H1 (cell line): ENCODE data around the gene PRKN. TPM values are rescaled to one million over a fixed set of nuclear protein-coding genes. Genes with fewer than 3 reads are reported as not detected.

Experiments
- CTCF ChIA-PET: fragments of 300-600 bp; sonication (Branson Sonifier 250); formaldehyde crosslinking; loops from one replicate; lab custom pipeline; 2021; ENCODE audit not compliant: partially characterized antibody; lab: Charles Lee
- POLR2A ChIA-PET: fragments of 300-600 bp; sonication (Branson Sonifier 250); formaldehyde crosslinking; loops from one replicate; lab custom pipeline; 2021; ENCODE audit warnings: inconsistent platforms; ENCODE audit not compliant: partially characterized antibody; lab: Charles Lee
- DNase-seq, 2 experiments: peaks; one replicate each; pipeline versions ENCODE4 v3.0.0 to v3.0.0-alpha.2; 2010 to 2022; ENCODE audit warnings: low spot score in 2 of 2, low read depth in 1 of 2, mixed read lengths in 1 of 2
- FAIRE-seq: peaks from 2 replicates; lab custom pipeline; 2011; peaks lifted over from hg19 to GRCh38; lab: Jason Lieb, UNC
- H2AFZ ChIP-seq: 2 replicates; pipeline ENCODE4 v1.8.1; 2012; ENCODE audit warnings: low read length, inconsistent platforms
- H2AK5ac ChIP-seq: 2 replicates; pipeline ENCODE4 v1.6.1; 2013; ENCODE audit warnings: low read depth, low read length
- H2BK120ac ChIP-seq: replicated peaks from 2 replicates; pipeline ENCODE3; 2013; ENCODE audit warnings: low read depth, low read length, inconsistent platforms
- H2BK12ac ChIP-seq: 2 replicates; pipeline ENCODE4 v1.6.1; 2013; ENCODE audit warnings: low read depth, low read length
- H2BK15ac ChIP-seq: 2 replicates; pipeline ENCODE4 v1.6.1; 2013; ENCODE audit warnings: low read length
- H2BK20ac ChIP-seq: 2 replicates; pipeline ENCODE4 v1.6.1; 2013; ENCODE audit warnings: low read length
- H2BK5ac ChIP-seq: 2 replicates; pipeline ENCODE4 v1.6.1; 2013; ENCODE audit warnings: low read depth, low read length
- H3K14ac ChIP-seq: 2 replicates; pipeline ENCODE4 v1.6.1; 2013; ENCODE audit warnings: inconsistent platforms; ENCODE audit not compliant: insufficient read length
- H3K18ac ChIP-seq: 2 replicates; pipeline ENCODE4 v1.6.1; 2013; ENCODE audit warnings: low read length; ENCODE audit errors: extremely low read depth
- H3K23ac ChIP-seq: 2 replicates; pipeline ENCODE4 v1.6.1; 2013; ENCODE audit warnings: inconsistent platforms; ENCODE audit not compliant: insufficient read length
- H3K23me2 ChIP-seq: 2 replicates; pipeline ENCODE4 v1.6.1; 2013; ENCODE audit warnings: low read depth, low read length
- H3K27ac ChIP-seq: 2 replicates; pipeline ENCODE4 v1.6.1; 2011; ENCODE audit warnings: low read depth, low read length, inconsistent platforms
- H3K27me3 ChIP-seq, 4 experiments: replicated peaks in 1 of 4; 1 replicate in 1 of 4; 2 replicates in 3 of 4; pipeline versions ENCODE4 v1.6.1 to v1.8.1; 2011 to 2013; ENCODE audit warnings: low read length in 3 of 4, mild to moderate bottlenecking in 3 of 4, inconsistent platforms in 2 of 4, mixed read lengths in 2 of 4, moderate library complexity in 1 of 4; ENCODE audit not compliant: control insufficient read depth in 3 of 4, insufficient read depth in 3 of 4; ENCODE audit errors: extremely low read depth in 1 of 4
- H3K36me3 ChIP-seq, 4 experiments: 2 replicates each; pipeline versions ENCODE4 v1.6.1 to v1.8.1; 2011 to 2013; ENCODE audit warnings: mild to moderate bottlenecking in 4 of 4, low read length in 3 of 4, moderate library complexity in 2 of 4, control low read depth in 1 of 4, inconsistent platforms in 1 of 4; ENCODE audit not compliant: insufficient read depth in 4 of 4, control insufficient read depth in 2 of 4
- H3K4ac ChIP-seq: replicated peaks from 2 replicates; pipeline ENCODE3; 2013; ENCODE audit warnings: low read length, low read depth, mixed read lengths, inconsistent platforms; ENCODE audit not compliant: insufficient read length
- H3K4me1 ChIP-seq, 4 experiments: replicated peaks in 1 of 4; 1 replicate in 1 of 4; 2 replicates in 3 of 4; pipeline versions ENCODE4 v1.6.1 to v1.8.1; 2011 to 2013; ENCODE audit warnings: low read length in 3 of 4, inconsistent platforms in 2 of 4, mixed read lengths in 1 of 4; ENCODE audit not compliant: insufficient read depth in 4 of 4, control insufficient read depth in 3 of 4
- H3K4me2 ChIP-seq, 2 experiments: 2 replicates each; pipeline versions ENCODE4 v1.6.1 to v1.8.1; 2011 to 2013; ENCODE audit warnings: low read depth in 2 of 2, low read length in 2 of 2, control low read depth in 1 of 2, inconsistent platforms in 1 of 2, mild to moderate bottlenecking in 1 of 2; ENCODE audit not compliant: insufficient read depth in 1 of 2
- H3K4me3 ChIP-seq, 4 experiments: fragments of 200-600, 300-600 bp in 1 of 4; sonication (generic), shearing (Covaris generic), sonication (Bioruptor Twin) in 1 of 4; 2 replicates each; pipeline versions ENCODE4 v1.5.1 to v1.8.1; 2011 to 2016; ENCODE audit warnings: low read length in 4 of 4, low read depth in 3 of 4, control low read depth in 2 of 4, inconsistent platforms in 2 of 4, mild to moderate bottlenecking in 2 of 4, mixed read lengths in 1 of 4, moderate library complexity in 1 of 4; ENCODE audit not compliant: insufficient read depth in 2 of 4; ENCODE audit errors: extremely low read depth in 1 of 4
- H3K56ac ChIP-seq: replicated peaks from 2 replicates; pipeline ENCODE3; 2013; ENCODE audit warnings: low read depth, mild to moderate bottlenecking, mixed read lengths, low read length, inconsistent platforms; ENCODE audit not compliant: insufficient read length
- H3K79me1 ChIP-seq: 2 replicates; pipeline ENCODE4 v1.6.1; 2013; ENCODE audit warnings: low read depth, low read length, control low read depth
- H3K79me2 ChIP-seq, 2 experiments: 2 replicates each; pipeline versions ENCODE4 v1.6.1 to v1.8.1; 2012 to 2013; ENCODE audit warnings: low read length in 2 of 2, mild to moderate bottlenecking in 2 of 2, inconsistent platforms in 1 of 2; ENCODE audit not compliant: insufficient read depth in 2 of 2, control insufficient read depth in 1 of 2
- H3K9ac ChIP-seq, 4 experiments: replicated peaks in 1 of 4; 1 replicate in 1 of 4; 2 replicates in 3 of 4; pipeline versions ENCODE4 v1.6.1 to v1.8.1; 2011 to 2013; ENCODE audit warnings: low read depth in 3 of 4, low read length in 3 of 4, control low read depth in 2 of 4, mild to moderate bottlenecking in 2 of 4, moderate library complexity in 2 of 4, inconsistent platforms in 1 of 4; ENCODE audit errors: extremely low read depth in 1 of 4
- H3K9me3 ChIP-seq, 2 experiments: 2 replicates each; pipeline versions ENCODE4 v1.6.1 to v1.8.1; 2012 to 2013; ENCODE audit warnings: mild to moderate bottlenecking in 2 of 2, moderate library complexity in 2 of 2, control low read depth in 1 of 2, inconsistent platforms in 1 of 2, low read depth in 1 of 2, low read length in 1 of 2, mixed read lengths in 1 of 2; ENCODE audit not compliant: insufficient read depth in 2 of 2
- H4K20me1 ChIP-seq, 2 experiments: replicated peaks in 1 of 2; 2 replicates each; pipeline versions ENCODE3 to v1.8.1; 2011 to 2013; ENCODE audit warnings: inconsistent platforms in 2 of 2, low read length in 2 of 2, mild to moderate bottlenecking in 1 of 2; ENCODE audit not compliant: insufficient read depth in 2 of 2, control insufficient read depth in 1 of 2
- H4K5ac ChIP-seq: 2 replicates; pipeline ENCODE4 v1.6.1; 2013; ENCODE audit warnings: low read length, low read depth, mixed read lengths, inconsistent platforms; ENCODE audit not compliant: insufficient read length
- H4K8ac ChIP-seq: 2 replicates; pipeline ENCODE4 v1.8.0; 2013; ENCODE audit warnings: mild to moderate bottlenecking, moderate library complexity, low read length, inconsistent platforms; ENCODE audit not compliant: insufficient read depth; ENCODE audit errors: extremely low read depth
- H4K91ac ChIP-seq: replicated peaks from 2 replicates; pipeline ENCODE3; 2013; ENCODE audit warnings: low read length, mixed read lengths, inconsistent platforms; ENCODE audit not compliant: insufficient read length
- ATF3 ChIP-seq: IDR thresholded peaks from 2 replicates; pipeline ENCODE4 v1.6.1; 2011; ENCODE audit warnings: low read depth, mild to moderate bottlenecking, low read length; ENCODE audit not compliant: insufficient read depth
- BCL11A ChIP-seq, 2 experiments: IDR thresholded peaks; one replicate each; pipeline ENCODE4 v1.6.1; 2011; ENCODE audit warnings: low read depth in 2 of 2, low read length in 2 of 2, mild to moderate bottlenecking in 2 of 2
- CEBPB ChIP-seq: IDR thresholded peaks from 2 replicates; pipeline ENCODE4 v1.6.1; 2012; ENCODE audit warnings: low read depth, low read length
- CHD1 ChIP-seq: IDR thresholded peaks from 2 replicates; pipeline ENCODE4 v1.6.1; 2012; ENCODE audit warnings: low read depth, low read length, improper control_type of control experiment
- CREB1 ChIP-seq: IDR thresholded peaks from 2 replicates; pipeline ENCODE4 v1.6.1; 2012; ENCODE audit warnings: inconsistent platforms
- CTBP2 ChIP-seq: IDR thresholded peaks from 2 replicates; pipeline ENCODE4 v1.7.0; 2011; ENCODE audit warnings: borderline replicate concordance, mild to moderate bottlenecking, moderate library complexity, mixed read lengths, low read length; ENCODE audit not compliant: insufficient read depth, insufficient read length
- FOSL1 ChIP-seq: IDR thresholded peaks from 2 replicates; pipeline ENCODE4 v1.6.1; 2011; ENCODE audit warnings: mild to moderate bottlenecking, low read depth, low read length, moderate library complexity; ENCODE audit not compliant: insufficient read depth
- KDM1A ChIP-seq: fragments of 200-600, 300-600 bp; sonication (generic); IDR thresholded peaks from 2 replicates; pipeline ENCODE4 v1.7.1; 2016; ENCODE audit warnings: mild to moderate bottlenecking, low read length, borderline replicate concordance
- KDM4A ChIP-seq: IDR thresholded peaks from one replicate; pipeline ENCODE4 v1.7.1; 2012; ENCODE audit warnings: low read depth, mild to moderate bottlenecking, moderate library complexity, low read length, inconsistent platforms; ENCODE audit not compliant: severe bottlenecking
- POLR2AphosphoS5 ChIP-seq: IDR thresholded peaks from 2 replicates; pipeline ENCODE4 v1.6.1; 2011; ENCODE audit warnings: low read depth, low read length
- RFX5 ChIP-seq: IDR thresholded peaks from 2 replicates; pipeline ENCODE4 v1.6.1; 2011; ENCODE audit warnings: low read depth, low read length, improper control_type of control experiment, borderline replicate concordance
- RNF2 ChIP-seq: fragments of 200-900, 300-1000 bp; sonication (generic); IDR thresholded peaks from 2 replicates; pipeline ENCODE4 v1.7.1; 2016; ENCODE audit warnings: borderline replicate concordance, low read depth, mild to moderate bottlenecking, antibody characterized with exemption, low read length; ENCODE audit not compliant: poor library complexity, severe bottlenecking; ENCODE audit errors: missing control alignments
- SP4 ChIP-seq: IDR thresholded peaks from 2 replicates; pipeline ENCODE4 v1.6.1; 2012; ENCODE audit warnings: low read length, inconsistent platforms
- YY1 ChIP-seq: IDR thresholded peaks from 2 replicates; pipeline ENCODE4 v1.6.1; 2011; ENCODE audit warnings: low read depth, mild to moderate bottlenecking, low read length
- WGBS, 2 experiments: shearing (Covaris generic) in 1 of 2; methylation state at CpG; one replicate each; pipeline versions ENCODE4 v1.1.6 to v1.1.7; 2013 to 2015; ENCODE audit warnings: low lambda C conversion rate in 2 of 2, mixed read lengths in 2 of 2, inconsistent platforms in 1 of 2, low coverage in 1 of 2, missing lambda C conversion rate in 1 of 2; ENCODE audit not compliant: insufficient replicate concordance in 2 of 2, insufficient coverage in 1 of 2, insufficient read length in 1 of 2; ENCODE audit errors: extremely low coverage in 1 of 2, missing lambda C conversion rate in 1 of 2; 5-methylcytosine and 5-hydroxymethylcytosine counted together
- polyA plus RNA-seq, 7 experiments: library from polyadenylated mRNA; depleted of rRNA in 3 of 7; stranded (reverse) in 5 of 7; unstranded in 2 of 7; fragments of >200 nt in 5 of 7; fragments of 200-250 nt in 2 of 7; gene quantifications; 1 replicate in 5 of 7; 2 replicates in 1 of 7; 4 replicates in 1 of 7; pipeline versions ENCODE4 v1.2.1 to v1.2.3, GENCODE V29; 2011 to 2013; ENCODE audit warnings: missing spikeins in 2 of 7, mixed read lengths in 2 of 7
- total RNA-seq: library from RNA; stranded (reverse); fragmentation: NEBNext Ultra II Directional; extraction: Animal tissue kit (Norgen Biotek cat#: 25700); gene quantifications from 2 replicates; pipeline ENCODE4 v1.2.1, GENCODE V29; 2021

PRKN gene
- total and polyA plus RNA-seq, 2 of the 8 experiments (the other 6 are each of a cell fraction or from before 2014, with no cell fraction given), result 0.13 to 0.29 TPM

- CTCF ChIA-PET, result interaction anchor here (1.2 kb wide), 1 partner anchor 269 kb away, joined by 3 read pairs; no protein-coding TSS in a partner anchor
- Histone ChIP-seq H3K36me3 (no peaks in the 10 kb centered on the region), H3K56ac (no peak overlapping the region), H4K5ac (no peak overlapping the region), H3K23me2 (no peaks in the 10 kb centered on the region), H4K91ac (no peak overlapping the region), H2BK15ac (no peak overlapping the region), H3K27me3 (no peaks in the 10 kb centered on the region), H3K18ac (no peak overlapping the region), H3K79me2 (no peaks in the 10 kb centered on the region), H2AFZ (no peak overlapping the region), H2BK20ac (no peak overlapping the region), H3K4ac (no peak overlapping the region), H3K27ac (no peak overlapping the region), H3K4me2 (no peak overlapping the region), H2AK5ac (no peak overlapping the region), H3K9ac (no peak overlapping the region), H3K9me3 (no peaks in the 10 kb centered on the region), H3K79me1 (no peaks in the 10 kb centered on the region), H4K8ac (no peak overlapping the region), H2BK12ac (no peak overlapping the region), H2BK120ac (no peak overlapping the region), H4K20me1 (no peaks in the 10 kb centered on the region), H3K23ac (no peak overlapping the region), H2BK5ac (no peak overlapping the region), H3K14ac (no peak overlapping the region), H3K4me3 (no peak overlapping the region), H3K4me1 (no peaks in the 10 kb centered on the region)
- TF ChIP-seq KDM4A (no peak), CTBP2 (no peak), CHD1 (no peak), KDM1A (no peak), CREB1 (no peak), CEBPB (no peak), ATF3 (no peak), YY1 (no peak), RNF2 (no peak), POLR2AphosphoS5 (no peak), RFX5 (no peak), FOSL1 (no peak), BCL11A (IDR thresholded peaks at IDR 0.05; ENCODE audit: low read depth in 2 of 2, low read length in 2 of 2) (no peak), SP4 (no peak)
- no peak for FAIRE-seq
- DNase-seq, result no peak
- WGBS, 2 experiments, result 91% methylated on average over 5 of the region's 5 CpGs; no CpG with 5 or more reads in 1 of the 2 experiments
- POLR2A ChIA-PET, result no interaction called here
Measured at GRCh38 chr6:162017536-162017935, 710.0 kb downstream of the PRKN start.
